C4-2B (cell line): ENCODE data around the gene GFPT1.

Source experiments
- CTCF ChIP-seq: fragments of 450-650 bp; conservative IDR thresholded peaks from 2 replicates; pipeline ENCODE4 v1.5.1; 2017; ENCODE audit warnings: mild to moderate bottlenecking
- ZFX ChIP-seq: fragments of 450-650 bp; IDR thresholded peaks from 2 replicates; pipeline ENCODE4 v1.6.1; 2017

DNA sequence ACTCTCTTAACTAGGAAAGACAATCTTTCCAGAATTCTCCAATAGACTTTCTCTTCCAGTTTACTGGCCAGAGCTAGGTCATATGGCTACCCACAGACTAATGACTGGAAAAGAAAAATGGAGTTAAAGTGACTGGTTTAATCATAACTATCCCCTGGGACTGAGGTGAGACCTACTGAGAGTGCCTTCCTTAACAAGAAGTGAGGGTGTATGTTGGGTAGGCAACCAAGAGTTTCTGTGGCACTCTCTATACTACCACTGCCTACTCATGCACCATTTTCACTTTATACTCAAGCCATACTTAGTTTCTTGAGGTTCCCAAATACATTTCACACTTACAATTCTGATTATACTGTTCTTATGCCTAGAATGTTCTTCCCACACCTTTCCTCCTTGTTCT, 6.9 kb upstream of the GFPT1 start:
- TF ChIP-seq CTCF, result no peak
- no peak for TF ChIP-seq ZFX
